CMK (cell line): ENCODE measurements around the gene IGFBP6.
"Not testable (repeated sequence)": the region's sequence is repeated elsewhere in the genome, so short reads cannot be mapped to it uniquely, and the experiment has no call there.

Experiments
- DNase-seq: peaks from one replicate; pipeline ENCODE4 v3.0.0-alpha.2; 2010; ENCODE audit warnings: low read depth

IGFBP6 gene

GRCh38 chr12:53096759-53097158 lies 708 bp upstream of the IGFBP6 start:
- DNase-seq: no peak

DNA sequence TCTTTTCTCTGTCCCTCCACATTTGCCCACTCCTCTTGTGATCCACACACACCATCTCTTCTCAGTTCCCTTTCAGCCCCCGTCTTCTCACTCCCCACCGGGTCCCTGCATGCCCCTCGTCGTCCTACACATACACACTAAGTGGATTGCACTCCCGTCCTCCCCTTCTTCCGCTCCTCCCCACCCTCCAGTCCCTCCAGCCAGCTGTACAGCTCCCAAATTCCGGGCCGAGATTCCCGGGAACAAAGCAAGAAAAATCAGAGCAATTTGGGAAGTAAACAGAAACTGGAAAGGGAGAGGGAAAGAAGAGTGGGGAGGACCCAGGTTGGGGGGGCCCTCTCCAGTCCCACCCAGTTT lies 282 bp upstream of the IGFBP6 start:
- no peak for DNase-seq

- DNase-seq: no peak
These were observed 1.0 kb downstream of the IGFBP6 start for GRCh38 chr12:53098354-53098981.

GRCh38 chr12:53099071-53099882 lies 1.8 kb downstream of the IGFBP6 start:
- peak; percentile 86 for DNase-seq

- DNase-seq: no peak
These were observed 3.1 kb downstream of the IGFBP6 start for GRCh38 chr12:53100466-53101151.

GRCh38 chr12:53101266-53101665 lies 3.8 kb downstream of the IGFBP6 start:
- DNase-seq: no peak

GRCh38 chr12:53101931-53102781 lies 4.7 kb downstream of the IGFBP6 start:
- DNase-seq: no peak

DNA sequence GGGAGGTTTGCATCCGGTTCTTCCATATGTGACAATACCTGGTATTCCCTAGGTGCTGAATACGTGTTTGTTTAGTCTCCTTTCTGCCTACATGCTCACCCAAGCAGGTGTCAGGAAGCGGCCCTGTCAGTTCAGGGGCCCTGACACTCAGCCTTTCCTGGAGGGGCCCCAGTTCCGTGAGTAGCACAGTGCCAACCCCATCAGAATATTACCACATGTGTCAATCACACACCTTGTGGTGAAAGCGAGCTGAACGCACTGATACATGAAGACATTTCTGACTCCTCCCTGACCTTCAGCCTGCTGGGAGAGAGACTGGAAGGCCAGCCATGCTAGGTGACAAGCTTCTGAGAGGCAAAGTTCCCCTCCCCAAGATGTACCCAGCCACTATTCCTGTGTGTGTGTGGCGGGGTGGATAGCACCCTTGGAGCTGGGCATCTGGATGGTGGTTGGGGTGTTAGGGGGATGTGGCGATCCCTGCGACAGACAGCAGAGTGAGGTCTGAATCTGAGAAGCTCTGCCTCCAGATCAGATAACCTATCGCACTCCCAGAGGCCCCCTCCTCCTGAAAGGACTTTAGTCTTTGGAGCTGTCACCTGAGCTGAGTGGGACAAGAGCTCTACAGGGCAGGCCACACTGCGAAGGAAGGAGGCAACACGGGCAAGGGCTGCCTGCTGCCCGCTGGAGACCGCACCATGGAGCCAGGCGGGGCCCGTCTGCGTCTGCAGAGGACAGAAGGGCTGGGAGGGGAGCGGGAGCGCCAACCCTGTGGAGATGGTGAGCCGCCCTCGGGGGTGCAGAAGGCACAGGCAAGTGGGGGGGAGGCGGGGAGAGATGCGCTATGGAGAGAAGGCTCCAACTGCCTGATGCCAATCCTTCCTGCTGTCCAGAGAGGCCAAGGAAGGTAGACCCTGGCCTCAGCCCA lies 5.7 kb downstream of the IGFBP6 start, which contains the start of gene SOAT2:
SOAT2 (plus strand) TSS at position 604 of the 925 bp plus-strand sequence; CDS start at position 696, 92 bp downstream.
- DNase-seq: no peak

DNA sequence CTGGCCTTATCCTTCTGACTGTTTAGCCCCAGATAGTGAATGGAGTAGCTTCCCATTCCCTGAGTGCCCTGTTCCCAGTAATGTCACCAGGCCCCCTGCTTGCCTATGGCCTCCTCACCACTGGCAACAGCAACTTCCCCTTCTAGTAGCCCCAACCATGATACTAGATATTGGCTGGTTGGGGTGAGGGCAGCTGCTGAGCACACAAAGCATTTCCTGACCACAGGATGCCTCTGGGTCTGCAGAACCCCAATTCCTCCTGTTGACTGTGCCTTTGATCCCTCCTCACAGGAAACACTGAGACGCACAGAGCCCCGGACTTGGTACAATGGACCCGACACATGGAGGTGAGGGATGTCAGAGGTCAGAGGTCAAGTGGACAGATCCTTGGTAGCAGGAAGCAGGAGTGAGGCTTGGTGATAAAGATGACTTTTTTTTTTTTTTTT lies 6.4 kb downstream of the IGFBP6 start:
- peak; percentile 82 for DNase-seq

GRCh38 chr12:53105256-53105655 lies 7.8 kb downstream of the IGFBP6 start:
- DNase-seq: no peak

DNA sequence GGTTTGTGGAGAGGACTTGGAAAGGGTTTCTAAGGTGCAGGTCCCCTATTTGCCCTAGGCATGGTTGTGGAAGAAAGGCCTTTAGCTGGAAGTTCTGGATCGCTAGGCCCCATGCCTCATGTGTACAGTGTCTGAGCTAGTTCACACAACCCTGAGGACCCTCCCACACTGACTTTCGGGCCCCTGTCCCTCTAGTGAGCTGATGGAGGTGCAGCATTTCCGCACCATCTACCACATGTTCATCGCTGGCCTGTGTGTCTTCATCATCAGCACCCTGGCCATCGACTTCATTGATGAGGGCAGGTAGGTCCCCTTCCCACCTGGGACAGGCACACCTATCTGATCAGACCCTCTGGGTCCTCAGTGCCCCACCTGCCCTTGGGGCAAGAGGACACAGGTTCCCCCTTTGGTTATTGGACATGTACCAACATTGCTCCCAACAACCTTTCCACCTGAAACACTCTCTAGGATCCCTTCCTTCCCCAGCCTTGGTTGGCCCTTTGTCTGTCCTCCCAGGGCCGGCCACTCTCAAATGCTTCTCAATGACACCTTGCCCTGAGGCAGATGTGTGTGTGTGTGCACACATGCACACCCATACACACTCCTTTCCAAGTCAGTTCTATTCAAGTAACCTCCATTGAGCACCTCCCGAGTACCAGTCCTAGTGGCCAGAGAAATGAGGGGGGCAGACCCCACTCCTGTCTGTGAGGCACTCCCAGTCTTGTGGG lies 8.4 kb downstream of the IGFBP6 start:
- DNase-seq: no peak

DNA sequence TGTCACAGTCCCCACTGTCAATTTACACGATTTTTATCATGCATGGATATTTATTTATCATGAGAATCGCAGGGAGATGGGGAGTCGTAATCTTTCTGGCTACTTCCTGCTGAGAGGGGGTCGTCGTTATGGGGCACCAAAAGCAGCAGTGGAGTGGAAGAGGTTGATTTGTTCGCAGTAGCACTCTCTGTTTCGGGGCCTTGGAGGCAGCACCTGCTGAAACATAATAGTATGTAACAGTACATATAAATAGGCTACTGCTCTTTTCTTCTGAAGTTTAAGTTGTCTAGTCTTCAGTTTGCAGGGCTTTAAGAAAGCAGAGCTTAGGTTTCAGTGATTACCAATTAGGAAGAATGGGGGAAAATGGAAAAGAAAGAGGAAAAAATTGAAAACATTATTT lies 9.7 kb downstream of the IGFBP6 start:
- DNase-seq: no peak

GRCh38 chr12:53112431-53112830 lies 15.0 kb downstream of the IGFBP6 start:
- DNase-seq: not testable (repeated sequence)

DNA sequence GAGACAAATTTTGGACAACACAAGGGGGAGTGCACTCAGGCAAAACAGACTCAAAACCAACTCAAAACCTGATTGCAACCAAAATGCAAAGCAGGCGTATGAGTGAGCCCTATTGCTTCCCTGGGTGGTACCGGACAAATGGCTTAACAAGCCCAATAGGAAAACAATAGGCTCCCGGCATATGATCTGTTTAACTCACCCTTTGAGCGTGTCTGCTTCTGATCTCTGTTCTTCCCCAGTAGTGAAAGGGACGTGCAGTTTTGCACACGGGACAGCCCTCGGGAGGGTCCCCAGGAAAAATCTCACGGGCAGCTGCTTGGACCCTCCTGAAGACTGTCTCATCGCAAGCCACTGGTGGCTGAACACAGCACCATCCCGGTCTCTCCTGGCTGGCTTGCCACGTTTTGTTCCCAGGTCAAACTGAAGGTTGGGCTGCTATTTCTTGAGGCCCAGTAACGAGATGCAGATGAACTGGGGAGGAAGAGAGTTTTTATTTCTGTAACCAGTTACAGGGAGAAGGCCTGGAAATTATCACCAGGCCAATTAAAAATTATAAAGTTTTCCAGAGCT lies 15.8 kb downstream of the IGFBP6 start:
- DNase-seq: no peak

DNA sequence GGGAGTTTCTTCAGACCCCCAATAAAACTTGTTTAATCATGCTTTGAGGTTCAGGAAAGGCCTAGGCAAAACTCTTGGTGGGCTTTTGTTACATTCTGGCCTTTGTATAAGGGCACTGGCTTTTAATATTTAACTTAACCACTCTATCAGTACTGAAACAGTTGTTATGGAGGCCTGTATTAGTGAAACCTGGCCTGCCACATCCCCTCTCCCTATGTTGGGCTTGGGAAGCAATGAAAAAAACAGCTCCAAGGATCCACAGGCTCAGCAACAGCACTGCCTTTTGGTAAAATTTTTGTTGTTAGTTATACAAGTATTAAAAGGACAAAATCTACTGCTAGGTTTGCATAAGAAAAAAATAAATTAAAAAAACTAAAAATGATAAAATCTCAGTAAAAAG lies 16.5 kb downstream of the IGFBP6 start:
- no peak for DNase-seq

GRCh38 chr12:53115112-53115890 lies 17.8 kb downstream of the IGFBP6 start:
- DNase-seq: no peak

- no peak for DNase-seq
These were observed 18.6 kb downstream of the IGFBP6 start for GRCh38 chr12:53115891-53116648.

- DNase-seq: no peak
These were observed 21.4 kb downstream of the IGFBP6 start for GRCh38 chr12:53118751-53119300.
